Thyroid gland (tissue), 4 donors: ENCODE results near the gene ARF6. TPM values are rescaled to one million over a fixed set of nuclear protein-coding genes. Genes with fewer than 3 reads are reported as not detected.
A peak's percentile ranks its signal among the peaks of the same experiment; 100 is the strongest.

ENCODE experiments used
- DNase-seq, 2 donors: peaks; one replicate each; pipeline ENCODE4 v3.0.0-alpha.2; 2019
- H3K27ac ChIP-seq, 3 donors: fragments of 200-600 bp; sonication (generic); 1 replicate in 2 of 3; 2 replicates in 1 of 3; pipeline ENCODE4 v1.5.1; 2016 to 2019; ENCODE audit warnings: mild to moderate bottlenecking in 1 of 3, moderate library complexity in 1 of 3
- H3K27me3 ChIP-seq: fragments of 200-600 bp; sonication (generic); one replicate; pipeline ENCODE4 v1.5.1; 2019
- H3K36me3 ChIP-seq, 2 donors: fragments of 200-600 bp; sonication (generic); one replicate each; pipeline ENCODE4 v1.5.1; 2016 to 2019
- H3K4me1 ChIP-seq, 2 donors: fragments of 200-600 bp; sonication (generic); one replicate each; pipeline ENCODE4 v1.5.1; 2017 to 2019
- H3K4me3 ChIP-seq, 3 donors: fragments of 200-600 bp; sonication (generic); replicated peaks in 1 of 3; 1 replicate in 2 of 3; 2 replicates in 1 of 3; pipeline ENCODE4 v1.5.1; 2016; ENCODE audit warnings: mild to moderate bottlenecking in 1 of 3
- H3K9me3 ChIP-seq: fragments of 200-600 bp; sonication (generic); one replicate; pipeline ENCODE4 v1.5.1; 2017
- CTCF ChIP-seq, 6 experiments: fragments of 200-600 bp in 3 of 6; fragments of 450-650 bp in 3 of 6; sonication (generic) in 3 of 6; IDR thresholded peaks; one replicate each; pipeline ENCODE4 v1.5.1; 2016 to 2019; ENCODE audit warnings: antibody characterized with exemption in 6 of 6, mild to moderate bottlenecking in 2 of 6, inconsistent platforms in 1 of 6, moderate library complexity in 1 of 6
- POLR2A ChIP-seq, 2 donors: fragments of 450-650 bp; IDR thresholded peaks; one replicate each; pipeline ENCODE4 v1.6.1; 2017; ENCODE audit warnings: antibody characterized with exemption in 2 of 2, mild to moderate bottlenecking in 2 of 2, moderate library complexity in 1 of 2
- WGBS, 2 donors: methylation state at CpG; one replicate each; pipeline ENCODE4 v1.1.5; 2017; 5-methylcytosine and 5-hydroxymethylcytosine counted together
- intact Hi-C: fragments of 100-400 bp; cut with DNase I; formaldehyde crosslinking; loops from one replicate; pipeline ENCODE4 v1.15.1; 2023
- total RNA-seq, 4 donors: library from RNA; depleted of rRNA; stranded (reverse); fragments of >200 nt; gene quantifications; one replicate each; pipeline ENCODE4 v1.2.3, GENCODE V29; 2016

ARF6 gene
- total RNA-seq, 4 donors from 2014 or later = 35.6 to 59.4 (median 48.5) TPM

GRCh38 chr14:49860988-49861698 lies 31.7 kb upstream of the ARF6 start:
- H3K27me3 ChIP-seq = no peaks in the 10 kb centered on the region
- H3K4me1 ChIP-seq = peaks cover 0 to 5% of the 10 kb centered on the region in 2 donors
- H3K27ac ChIP-seq = peak overlapping the region; percentile 95 to 99 (median 99)
- intact Hi-C loops = loop anchor here (5.0 to 10.0 kb wide), 2 partner anchors 256 to 674 kb away; partner anchors contain the start of genes MAP4K5 and VCPKMT
- DNase-seq = no peak
- 25 to 26% methylated on average over 4 of the region's 4 CpGs for WGBS, 2 donors
- H3K36me3 ChIP-seq = no peaks in the 10 kb centered on the region
- no peaks in the 10 kb centered on the region for H3K9me3 ChIP-seq
- no peak for TF ChIP-seq POLR2A (IDR thresholded peaks at IDR 0.05)
- no peak for TF ChIP-seq CTCF (IDR thresholded peaks at IDR 0.05)
- peak overlapping the region in 2 of 3 donors; percentile 26 to 59 for H3K4me3 ChIP-seq

GRCh38 chr14:49861699-49862088 lies 31.2 kb upstream of the ARF6 start:
- intact Hi-C loops = loop anchor here (5.0 to 10.0 kb wide), 2 partner anchors 256 to 673 kb away; partner anchors contain the start of genes MAP4K5 and VCPKMT
- peaks cover 0 to 5% of the 10 kb centered on the region in 2 donors for H3K4me1 ChIP-seq

GRCh38 chr14:49862089-49862673 lies 30.7 kb upstream of the ARF6 start:
- Histone ChIP-seq H3K4me3 (peak overlapping the region in 2 of 3 donors; percentile 26 to 59), H3K4me1 (peaks cover 0 to 6% of the 10 kb centered on the region in 2 donors), H3K27me3 (no peaks in the 10 kb centered on the region), H3K9me3 (no peaks in the 10 kb centered on the region), H3K36me3 (no peaks in the 10 kb centered on the region), H3K27ac (peak overlapping the region; percentile 95 to 99 (median 99))
- intact Hi-C loops = loop anchor here (5.0 to 10.0 kb wide), 2 partner anchors 255 to 673 kb away; partner anchors contain the start of genes MAP4K5 and VCPKMT
- WGBS, 2 donors = 2 to 3% methylated on average over 25 to 27 of the region's 30 CpGs
- DNase-seq = peak; percentile 80 to 87
- TF ChIP-seq POLR2A (IDR thresholded peaks at IDR 0.05) (no peak), CTCF (IDR thresholded peaks at IDR 0.05) (peak; percentile 100)

More at GRCh38 chr14:49861699-49862088, 31.2 kb upstream of the ARF6 start:
- Histone ChIP-seq H3K27ac (peak overlapping the region; percentile 95 to 99 (median 99)), H3K4me3 (peak overlapping the region in 2 of 3 donors; percentile 26 to 59), H3K27me3 (no peaks in the 10 kb centered on the region), H3K36me3 (no peaks in the 10 kb centered on the region), H3K9me3 (no peaks in the 10 kb centered on the region)
- TF ChIP-seq POLR2A (IDR thresholded peaks at IDR 0.05) (peak in 1 of 2 donors; percentile 69), CTCF (IDR thresholded peaks at IDR 0.05) (no peak)
- peak; percentile 63 to 67 for DNase-seq
- 0 to 1% methylated on average over 12 of the region's 12 CpGs for WGBS, 2 donors

GRCh38 chr14:49863487-49864281 lies 29.2 kb upstream of the ARF6 start:
- no peaks in the 10 kb centered on the region for H3K9me3 ChIP-seq
- intact Hi-C loops = loop anchor here (5.0 to 10.0 kb wide), 2 partner anchors 254 to 671 kb away; partner anchors contain the start of genes MAP4K5 and VCPKMT
- no peaks in the 10 kb centered on the region for H3K36me3 ChIP-seq
- 30 to 31% methylated on average over 9 of the region's 9 CpGs for WGBS, 2 donors
- peaks cover 5 to 10% of the 10 kb centered on the region in 2 donors for H3K4me1 ChIP-seq
- peak overlapping the region; percentile 24 to 74 (median 59) for H3K4me3 ChIP-seq
- no peak for TF ChIP-seq POLR2A (IDR thresholded peaks at IDR 0.05)
- TF ChIP-seq CTCF (IDR thresholded peaks at IDR 0.05) = no peak
- peak in 1 of 2 donors; percentile 13 for DNase-seq
- no peaks in the 10 kb centered on the region for H3K27me3 ChIP-seq
- peak overlapping the region; percentile 95 to 99 (median 99) for H3K27ac ChIP-seq
